Epithelial cell of prostate (primary cell): ENCODE results near the gene WDTC1.
"Not testable (repeated sequence)": the region's sequence is repeated elsewhere in the genome, so short reads cannot be mapped to it uniquely, and the experiment has no call there.

Experiments used
- DNase-seq: peaks from one replicate; pipeline ENCODE4 v3.0.0-alpha.2; 2011; ENCODE audit warnings: low read depth, low spot score
- H3K27ac ChIP-seq: fragments of 450-650 bp; 2 replicates; pipeline ENCODE4 v1.5.1; 2017; ENCODE audit warnings: mild to moderate bottlenecking

Gene WDTC1

GRCh38 chr1:27241677-27242076, 7.2 kb downstream of the WDTC1 start:
- no peak overlapping the region for H3K27ac ChIP-seq
- no peak for DNase-seq

GRCh38 chr1:27243665-27244064, 9.2 kb downstream of the WDTC1 start:
- DNase-seq, H3K27ac ChIP-seq: not testable (repeated sequence)

GRCh38 chr1:27246194-27246593, 11.8 kb downstream of the WDTC1 start:
- no peak overlapping the region for H3K27ac ChIP-seq

GRCh38 chr1:27253596-27253995, 19.2 kb downstream of the WDTC1 start:
- H3K27ac ChIP-seq: no peak overlapping the region
- no peak for DNase-seq

More at GRCh38 chr1:27246194-27246593, 11.8 kb downstream of the WDTC1 start:
- DNase-seq: no peak

- DNase-seq: no peak
- no peak overlapping the region for H3K27ac ChIP-seq
These were observed 20.7 kb downstream of the WDTC1 start for GRCh38 chr1:27255136-27255535.

- DNase-seq: no peak
These were observed 22.7 kb downstream of the WDTC1 start for GRCh38 chr1:27257155-27257554.

GRCh38 chr1:27258598-27258997, 24.2 kb downstream of the WDTC1 start:
- DNase-seq: no peak

More at GRCh38 chr1:27257155-27257554, 22.7 kb downstream of the WDTC1 start:
- no peak overlapping the region for H3K27ac ChIP-seq

GRCh38 chr1:27267153-27267552, 32.7 kb downstream of the WDTC1 start:
- H3K27ac ChIP-seq: no peak overlapping the region
- DNase-seq: no peak

More at GRCh38 chr1:27258598-27258997, 24.2 kb downstream of the WDTC1 start:
- H3K27ac ChIP-seq: no peak overlapping the region

GRCh38 chr1:27269276-27269675, 34.8 kb downstream of the WDTC1 start:
- no peak for DNase-seq
- no peak overlapping the region for H3K27ac ChIP-seq

GRCh38 chr1:27274204-27274603, 39.8 kb downstream of the WDTC1 start:
- no peak overlapping the region for H3K27ac ChIP-seq
- DNase-seq: no peak

GRCh38 chr1:27275696-27276095, 41.3 kb downstream of the WDTC1 start:
- H3K27ac ChIP-seq: no peak overlapping the region
- DNase-seq: no peak

- no peak overlapping the region for H3K27ac ChIP-seq
- peak; percentile 18 for DNase-seq
These were observed 50.2 kb downstream of the WDTC1 start for GRCh38 chr1:27284425-27285273.

GRCh38 chr1:27285274-27285660, 50.8 kb downstream of the WDTC1 start:
- H3K27ac ChIP-seq: no peak overlapping the region

GRCh38 chr1:27285821-27286220, 51.4 kb downstream of the WDTC1 start:
- not testable (repeated sequence) for H3K27ac ChIP-seq, DNase-seq

More at GRCh38 chr1:27285274-27285660, 50.8 kb downstream of the WDTC1 start:
- DNase-seq: no peak

- not testable (repeated sequence) for H3K27ac ChIP-seq, DNase-seq
These were observed 54.7 kb downstream of the WDTC1 start for GRCh38 chr1:27289125-27289524.

GRCh38 chr1:27290581-27290980, 56.1 kb downstream of the WDTC1 start:
- no peak for DNase-seq

GRCh38 chr1:27292106-27292505, 57.7 kb downstream of the WDTC1 start:
- H3K27ac ChIP-seq: peak overlapping the region; percentile 10
- no peak for DNase-seq

More at GRCh38 chr1:27290581-27290980, 56.1 kb downstream of the WDTC1 start:
- H3K27ac ChIP-seq: no peak overlapping the region

- no peak for DNase-seq
- H3K27ac ChIP-seq: no peak overlapping the region
These were observed 59.5 kb downstream of the WDTC1 start for GRCh38 chr1:27293915-27294314.

- DNase-seq: no peak
- no peak overlapping the region for H3K27ac ChIP-seq
These were observed 62.4 kb downstream of the WDTC1 start for GRCh38 chr1:27296773-27297291.

GRCh38 chr1:27297903-27298302, 63.5 kb downstream of the WDTC1 start:
- H3K27ac ChIP-seq: no peak overlapping the region
- no peak for DNase-seq

GRCh38 chr1:27298632-27299384, 64.4 kb downstream of the WDTC1 start:
- no peak for DNase-seq
- peak overlapping the region; percentile 98 for H3K27ac ChIP-seq
